ENCODE data around the gene ESRP2. TPM values are rescaled to one million over a fixed set of nuclear protein-coding genes. Genes with fewer than 3 reads are reported as not detected.

The ESRP2 gene
- total RNA-seq, 4 donors from 2014 or later = 0.42 to 2.4 (median 1.2) TPM

DNA sequence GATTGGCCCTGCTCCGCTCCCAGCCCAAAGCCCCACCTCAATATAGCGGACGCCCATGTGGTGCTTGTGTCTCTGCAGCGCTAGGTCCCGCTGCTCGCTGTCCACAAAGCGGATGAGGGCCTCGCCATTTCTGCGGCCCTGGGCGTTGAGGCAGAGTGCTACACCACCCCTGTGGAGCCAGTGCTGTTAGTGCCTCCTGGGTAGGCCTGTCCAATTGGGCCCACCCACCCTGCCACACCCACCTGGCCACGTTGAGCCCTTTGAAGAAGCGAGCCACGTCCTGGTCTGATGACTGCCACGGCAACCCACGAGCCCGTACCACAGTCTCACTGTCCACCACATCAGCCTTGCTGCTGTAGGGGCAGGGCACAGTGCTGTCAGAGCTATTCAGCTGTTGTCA lies 3.6 kb downstream of the ESRP2 start:
- TF ChIP-seq EP300 (IDR thresholded peaks at IDR 0.05) (no peak), POLR2A (IDR thresholded peaks at IDR 0.05) (no peak), CTCF (IDR thresholded peaks at IDR 0.05) (no peak)
- H3K9me3 ChIP-seq = no peaks in the 10 kb centered on the region
- H3K4me3 ChIP-seq = no peak overlapping the region
- WGBS, 2 donors = 83 to 87% methylated on average over 15 to 16 of the region's 16 CpGs
- no peaks in the 10 kb centered on the region for H3K27me3 ChIP-seq
- no peak for DNase-seq (ENCODE audit: low spot score in 2 of 2)
- no peak overlapping the region for H3K27ac ChIP-seq
- peaks cover 0 to 27% (median 0%) of the 10 kb centered on the region in 3 donors for H3K36me3 ChIP-seq
- peaks cover 0 to 54% (median 16%) of the 10 kb centered on the region in 4 donors for H3K4me1 ChIP-seq

GRCh38 chr16:68231384-68232136 lies 4.4 kb downstream of the ESRP2 start:
- H3K36me3 ChIP-seq = peaks cover 0 to 28% (median 0%) of the 10 kb centered on the region in 3 donors
- no peak overlapping the region for H3K27ac ChIP-seq
- H3K4me3 ChIP-seq = no peak overlapping the region
- H3K4me1 ChIP-seq = peaks cover 0 to 52% (median 14%) of the 10 kb centered on the region in 4 donors
- H3K9me3 ChIP-seq = no peaks in the 10 kb centered on the region
- TF ChIP-seq CTCF (IDR thresholded peaks at IDR 0.05) (no peak), POLR2A (IDR thresholded peaks at IDR 0.05) (no peak), EP300 (IDR thresholded peaks at IDR 0.05) (no peak)
- H3K27me3 ChIP-seq = no peaks in the 10 kb centered on the region
- DNase-seq (ENCODE audit: low spot score in 2 of 2) = no peak
- WGBS, 2 donors = 92 to 94% methylated on average over 23 to 26 of the region's 26 CpGs

DNA sequence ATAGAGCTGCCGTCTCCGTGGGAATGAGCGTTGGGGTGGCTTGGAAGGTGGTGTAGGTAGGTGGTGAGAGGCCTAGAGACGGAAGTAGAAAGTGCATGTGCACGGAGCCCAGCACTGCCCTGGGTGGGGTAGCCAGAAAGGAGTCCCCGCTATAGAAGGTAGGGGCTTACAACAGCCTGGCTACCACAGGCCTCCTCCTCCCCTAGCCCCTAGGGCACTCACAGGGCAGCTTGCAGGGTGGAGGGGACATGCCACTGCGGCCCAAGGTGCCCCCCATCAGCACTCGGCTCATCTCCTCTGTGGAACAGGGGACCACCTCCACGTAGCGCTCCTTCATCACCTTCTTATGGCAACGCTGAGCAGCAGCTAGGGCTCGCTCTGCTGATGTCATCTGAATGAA lies 5.0 kb downstream of the ESRP2 start:
- Histone ChIP-seq H3K4me3 (no peak overlapping the region), H3K9me3 (no peaks in the 10 kb centered on the region), H3K36me3 (peaks cover 0 to 33% (median 0%) of the 10 kb centered on the region in 3 donors), H3K27me3 (no peaks in the 10 kb centered on the region), H3K4me1 (peaks cover 0 to 46% (median 11%) of the 10 kb centered on the region in 4 donors), H3K27ac (no peak overlapping the region)
- TF ChIP-seq POLR2A (IDR thresholded peaks at IDR 0.05) (no peak), CTCF (IDR thresholded peaks at IDR 0.05) (no peak), EP300 (IDR thresholded peaks at IDR 0.05) (no peak)
- WGBS, 2 donors = 87 to 89% methylated on average over 10 to 12 of the region's 12 CpGs
- DNase-seq (ENCODE audit: low spot score in 2 of 2) = no peak

DNA sequence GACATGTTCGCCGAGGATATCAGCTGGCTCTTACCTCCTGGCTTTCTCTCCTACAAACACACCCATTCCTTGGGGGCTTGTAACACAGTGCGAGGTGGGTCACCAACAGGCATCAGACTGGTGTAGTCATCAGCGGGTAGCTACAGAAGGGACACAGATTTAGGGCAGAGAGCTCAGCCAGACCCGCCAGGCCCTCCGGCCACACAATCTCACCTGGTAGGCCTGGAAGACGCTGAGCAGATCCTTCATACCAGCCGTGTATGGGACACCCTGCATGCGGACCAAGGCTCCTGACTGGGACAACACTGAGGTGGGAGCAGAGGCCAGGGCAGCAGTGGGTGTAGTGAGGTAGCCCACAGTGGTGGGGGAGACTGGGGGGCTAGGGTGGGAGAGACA lies 5.8 kb downstream of the ESRP2 start:
- Histone ChIP-seq H3K27me3 (no peaks in the 10 kb centered on the region), H3K4me3 (no peak overlapping the region), H3K36me3 (peaks cover 0 to 33% (median 0%) of the 10 kb centered on the region in 3 donors), H3K27ac (no peak overlapping the region), H3K9me3 (no peaks in the 10 kb centered on the region), H3K4me1 (peaks cover 0 to 38% (median 11%) of the 10 kb centered on the region in 4 donors)
- WGBS, 2 donors = 93 to 94% methylated on average over 9 of the region's 9 CpGs
- no peak for DNase-seq (ENCODE audit: low spot score in 2 of 2)
- TF ChIP-seq EP300 (IDR thresholded peaks at IDR 0.05) = no peak
- TF ChIP-seq POLR2A (IDR thresholded peaks at IDR 0.05) = no peak
- TF ChIP-seq CTCF (IDR thresholded peaks at IDR 0.05) = no peak

DNA sequence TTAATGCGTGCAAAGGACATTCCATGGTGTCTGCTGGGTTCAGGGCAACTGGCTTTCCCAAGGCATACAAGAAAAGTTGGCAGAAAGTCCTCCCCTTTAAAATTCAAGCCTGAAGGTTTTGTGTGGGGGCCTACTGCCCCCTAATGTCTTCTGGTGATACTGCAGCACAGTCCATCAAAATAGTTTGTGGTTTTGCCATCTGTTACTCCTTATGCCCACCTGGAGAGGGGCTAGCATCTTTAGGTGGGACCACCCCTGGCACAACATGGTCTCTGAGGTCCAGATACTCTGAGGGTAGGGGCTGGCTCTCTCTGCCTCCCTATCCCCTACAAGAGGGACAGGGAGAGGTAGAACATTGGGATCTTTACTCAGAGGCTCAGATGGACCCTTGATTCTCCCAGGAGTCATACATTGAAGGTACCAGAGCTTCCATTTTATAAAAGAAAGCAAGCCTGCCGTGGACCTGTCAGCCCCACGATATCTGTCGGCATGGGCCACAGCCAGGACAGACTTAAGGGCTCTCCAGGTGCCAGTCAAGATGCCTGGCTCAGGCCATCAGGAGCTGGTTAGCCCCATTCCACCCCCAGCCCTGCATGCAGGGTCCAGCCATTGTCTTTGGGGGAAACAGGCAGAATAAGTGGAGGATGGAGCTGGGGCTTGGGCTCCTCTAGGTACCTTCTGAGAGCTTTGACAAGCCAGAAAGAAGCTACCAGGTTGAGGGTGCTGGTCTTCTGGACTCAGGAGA lies 6.3 kb downstream of the ESRP2 start:
- H3K36me3 ChIP-seq = peaks cover 0 to 33% (median 0%) of the 10 kb centered on the region in 3 donors
- H3K27ac ChIP-seq = peak overlapping the region in 1 of 4 donors; percentile 33
- no peaks in the 10 kb centered on the region for H3K9me3 ChIP-seq
- DNase-seq (ENCODE audit: low spot score in 2 of 2) = peak in 1 of 2 donors; percentile 57
- WGBS, 2 donors = 66 to 74% methylated on average over 4 of the region's 4 CpGs
- peak; percentile 77 to 88 (median 85) for TF ChIP-seq CTCF (IDR thresholded peaks at IDR 0.05)
- no peak for TF ChIP-seq POLR2A (IDR thresholded peaks at IDR 0.05)
- TF ChIP-seq EP300 (IDR thresholded peaks at IDR 0.05) = no peak
- peaks cover 0 to 33% (median 10%) of the 10 kb centered on the region in 4 donors for H3K4me1 ChIP-seq
- no peak overlapping the region for H3K4me3 ChIP-seq
- H3K27me3 ChIP-seq = no peaks in the 10 kb centered on the region

Data from tibial nerve (tissue), 4 donors.